A549 (cell line): ENCODE data around the gene HOXB1. TPM values are rescaled to one million over a fixed set of nuclear protein-coding genes. Genes with fewer than 3 reads are reported as not detected.

Experiments used
- ATAC-seq, 2 experiments: fragments of 200-7000 bp in 1 of 2; fragments of >200 bp in 1 of 2; cut with Nextera tagmentation in 1 of 2; cut with Tn5 transposase in 1 of 2; 3 replicates each; pipeline versions ENCODE4 v1.8.0 to v1.9.1; 2018 to 2020; ENCODE audit warnings: mild to moderate bottlenecking in 1 of 2, moderate library complexity in 1 of 2
- CTCF ChIA-PET: fragments of 300-600 bp; sonication (Branson Sonifier 250); formaldehyde crosslinking; extraction: SDS; loops from one replicate; lab custom pipeline; 2021; ENCODE audit warnings: antibody characterized with exemption, inconsistent platforms; lab: Yijun Ruan, JAX
- POLR2A ChIA-PET: fragments of 350-600 bp; formaldehyde crosslinking; extraction: SDS; loops from one replicate; lab custom pipeline; 2021; ENCODE audit warnings: antibody characterized with exemption, inconsistent platforms; lab: Yijun Ruan, JAX
- DNase-seq, 2 experiments: peaks; one replicate each; pipeline versions ENCODE4 v3.0.0 to v3.0.0-alpha.2; 2011 to 2016; ENCODE audit warnings: low read depth in 1 of 2, low spot score in 1 of 2
- FAIRE-seq: peaks from 2 replicates; lab custom pipeline; 2011; peaks lifted over from hg19 to GRCh38; lab: Jason Lieb, UNC
- H3K27ac ChIP-seq, 2 experiments: fragments of >200 bp; sonication (Bioruptor Twin); formaldehyde crosslinking; 3 replicates each; pipeline ENCODE4 v1.5.1; 2016 to 2017
- H3K4me1 ChIP-seq: fragments of >200 bp; sonication (Bioruptor Twin); formaldehyde crosslinking; 3 replicates; pipeline ENCODE4 v1.6.1; 2016
- H3K4me2 ChIP-seq: fragments of >200 bp; sonication (Bioruptor Twin); formaldehyde crosslinking; 3 replicates; pipeline ENCODE4 v1.6.1; 2016
- H3K4me3 ChIP-seq: fragments of >200 bp; sonication (Bioruptor Twin); formaldehyde crosslinking; 3 replicates; pipeline ENCODE4 v1.5.1; 2016
- H3K9me3 ChIP-seq: fragments of >200 bp; sonication (Bioruptor Twin); formaldehyde crosslinking; 3 replicates; pipeline ENCODE4 v1.6.1; 2016
- BHLHE40 ChIP-seq: IDR thresholded peaks from 2 replicates; pipeline ENCODE4 v1.6.1; 2012; ENCODE audit warnings: low read depth, low read length, inconsistent platforms
- CBX2 ChIP-seq: fragments of 200-600 bp; sonication (generic); IDR thresholded peaks from 2 replicates; pipeline ENCODE4 v1.6.1; 2016; ENCODE audit warnings: low read depth, mild to moderate bottlenecking, borderline replicate concordance
- CHD2 ChIP-seq: fragments of 150-350 bp; IDR thresholded peaks from 2 replicates; pipeline ENCODE4 v1.6.1; 2014; ENCODE audit warnings: low read length; ENCODE audit not compliant: partially characterized antibody
- FOSB ChIP-seq: fragments of 250-450 bp; sonication (Bioruptor Pico); IDR thresholded peaks from 2 replicates; pipeline ENCODE4 v1.5.0; 2020; ENCODE audit warnings: mild to moderate bottlenecking, moderate library complexity
- FOSL2 ChIP-seq, 2 experiments: fragments of 450-650 bp in 1 of 2; fragments of >200 bp in 1 of 2; sonication (Bioruptor Twin) in 1 of 2; formaldehyde crosslinking; IDR thresholded peaks; 2 replicates each; pipeline versions ENCODE4 v1.5.0 to v1.6.1; 2016 to 2020; ENCODE audit warnings: mild to moderate bottlenecking in 1 of 2, moderate library complexity in 1 of 2
- FOXS1 ChIP-seq: fragments of 250-450 bp; sonication (Bioruptor Pico); IDR thresholded peaks from 2 replicates; pipeline ENCODE4 v1.5.0; 2020; ENCODE audit warnings: mild to moderate bottlenecking, moderate library complexity
- GATA3 ChIP-seq: IDR thresholded peaks from 2 replicates; pipeline ENCODE4 v1.6.1; 2012; ENCODE audit warnings: borderline replicate concordance
- HDAC2 ChIP-seq: fragments of 200-600 bp; sonication (generic); IDR thresholded peaks from 2 replicates; pipeline ENCODE4 v1.6.1; 2016
- HOXB5 ChIP-seq: fragments of 250-450 bp; sonication (Bioruptor Pico); IDR thresholded peaks from 2 replicates; pipeline ENCODE4 v1.5.0; 2020; ENCODE audit warnings: mild to moderate bottlenecking, moderate library complexity
- JUN ChIP-seq, 2 experiments: fragments of >200 bp; sonication (Bioruptor Twin); formaldehyde crosslinking; IDR thresholded peaks; 2 replicates in 1 of 2; 3 replicates in 1 of 2; pipeline ENCODE4 v1.6.1; 2016 to 2017
- KDM5A ChIP-seq: fragments of 200-600 bp; sonication (generic); IDR thresholded peaks from 2 replicates; pipeline ENCODE4 v1.6.1; 2016; ENCODE audit warnings: antibody characterized with exemption, mild to moderate bottlenecking
- MYC ChIP-seq: IDR thresholded peaks from 2 replicates; pipeline ENCODE4 v1.6.1; 2012; ENCODE audit warnings: mild to moderate bottlenecking, inconsistent platforms, low read length, improper control_type of control experiment, borderline replicate concordance
- NFE2L2 ChIP-seq: fragments of 150-350 bp; conservative IDR thresholded peaks from 2 replicates; pipeline ENCODE4 v1.6.1; 2014; ENCODE audit warnings: low read length
- NR3C1 ChIP-seq: fragments of >200 bp; sonication (Bioruptor Twin); formaldehyde crosslinking; IDR thresholded peaks from 3 replicates; pipeline ENCODE4 v1.6.1; 2017
- PHF8 ChIP-seq: fragments of 200-600 bp; sonication (generic); IDR thresholded peaks from 2 replicates; pipeline ENCODE4 v1.6.1; 2016; ENCODE audit warnings: low read depth, mild to moderate bottlenecking, antibody characterized with exemption, moderate library complexity, borderline replicate concordance
- POLR2AphosphoS2 ChIP-seq: conservative IDR thresholded peaks from 2 replicates; pipeline ENCODE4 v1.6.1; 2012; ENCODE audit warnings: low read length, improper control_type of control experiment, inconsistent platforms
- RARB ChIP-seq: fragments of 250-450 bp; sonication (Bioruptor Pico); IDR thresholded peaks from 2 replicates; pipeline ENCODE4 v1.8.0; 2021; ENCODE audit warnings: mild to moderate bottlenecking, moderate library complexity
- RCOR1 ChIP-seq: fragments of 150-350 bp; IDR thresholded peaks from 2 replicates; pipeline ENCODE4 v1.6.1; 2014; ENCODE audit warnings: antibody characterized with exemption, low read length, low read depth
- SREBF2 ChIP-seq: fragments of 450-650 bp; IDR thresholded peaks from 2 replicates; pipeline ENCODE4 v1.6.1; 2014; ENCODE audit warnings: mild to moderate bottlenecking, moderate library complexity
- TFCP2L1 ChIP-seq: fragments of 250-450 bp; sonication (Bioruptor Pico); IDR thresholded peaks from 2 replicates; pipeline ENCODE4 v1.5.0; 2021; ENCODE audit warnings: mild to moderate bottlenecking
- WGBS: methylation state at CpG from one replicate; pipeline ENCODE4 v1.1.6; 2017; ENCODE audit errors: missing lambda C conversion rate; 5-methylcytosine and 5-hydroxymethylcytosine counted together
- polyA plus RNA-seq, 4 experiments: library from polyadenylated mRNA; depleted of rRNA in 3 of 4; stranded (reverse); fragments of >200 nt; fragmentation: RNase III in 1 of 4; extraction: RNeasy Plus Mini Kit Qiagen cat#74134 plus additional on column Dnase treatment in 1 of 4; gene quantifications; 2 replicates in 3 of 4; 3 replicates in 1 of 4; pipeline ENCODE4 v1.2.3, GENCODE V29; 2011 to 2017
- TF ChIP-seq, protein P1 (sequence below): IDR thresholded peaks from 2 replicates; pipeline ENCODE4 v1.6.1; 2012; ENCODE audit warnings: low read depth, borderline replicate concordance
- TF ChIP-seq, protein P2 (sequence below): fragments of >200 bp; sonication (Bioruptor Twin); formaldehyde crosslinking; IDR thresholded peaks from 2 replicates; pipeline ENCODE4 v1.6.1; 2016
- TF ChIP-seq, protein P3 (sequence below): fragments of 250-450 bp; sonication (Bioruptor Pico); IDR thresholded peaks from 2 replicates; pipeline ENCODE4 v1.5.0; 2021; ENCODE audit warnings: mild to moderate bottlenecking, moderate library complexity, borderline replicate concordance
- TF ChIP-seq, protein P4 (sequence below): fragments of >200 bp; sonication (Bioruptor Twin); formaldehyde crosslinking; IDR thresholded peaks from 3 replicates; pipeline ENCODE4 v1.6.1; 2016
- TF ChIP-seq, protein P5 (sequence below): fragments of 250-450 bp; sonication (Bioruptor Pico); IDR thresholded peaks from 2 replicates; pipeline ENCODE4 v1.5.0; 2020; ENCODE audit warnings: low read depth, mild to moderate bottlenecking, moderate library complexity
- TF ChIP-seq, protein P6 (sequence below): IDR thresholded peaks from 2 replicates; pipeline ENCODE4 v1.6.1; 2012

HOXB1 gene
- polyA plus RNA-seq, 2 of the 4 experiments (the other 2 are of a cell fraction) = not detected

DNA sequence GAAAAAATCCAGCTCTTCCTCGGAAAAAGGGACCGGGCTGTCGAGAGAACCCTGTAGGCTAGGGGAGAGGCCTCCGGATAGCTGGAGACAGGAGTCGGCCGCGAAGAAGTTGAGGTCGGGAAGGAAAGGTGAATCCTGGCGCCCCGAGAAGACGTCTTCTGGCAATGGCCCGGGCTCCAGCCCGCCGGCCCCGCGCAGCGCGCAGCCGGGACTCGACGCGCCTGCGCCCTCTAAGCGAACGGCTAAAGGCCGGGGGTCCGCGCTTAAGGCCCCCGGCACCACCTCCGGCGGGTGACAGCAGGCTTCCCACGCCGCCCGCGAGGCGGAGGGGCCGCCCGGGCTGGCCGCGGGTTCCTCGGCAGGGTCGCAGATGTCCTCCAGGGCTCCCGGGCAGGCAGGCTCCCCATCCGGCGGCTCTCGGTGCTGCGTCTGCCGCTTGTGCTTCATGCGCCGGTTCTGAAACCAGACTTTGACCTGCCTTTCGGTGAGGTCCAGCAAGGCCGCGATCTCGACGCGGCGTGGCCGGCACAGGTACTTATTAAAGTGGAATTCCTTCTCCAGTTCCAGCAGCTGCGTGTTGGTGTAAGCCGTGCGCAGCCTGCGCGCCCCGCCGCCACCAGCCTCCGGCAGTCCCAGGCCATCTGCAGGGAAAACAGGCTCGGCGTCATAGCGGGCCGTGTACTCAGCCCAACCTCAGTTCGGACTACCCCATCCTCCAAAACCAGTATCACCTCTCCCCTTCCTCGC is 12.5 kb upstream of the HOXB1 start (continued):
- TF ChIP-seq, protein P1, sequence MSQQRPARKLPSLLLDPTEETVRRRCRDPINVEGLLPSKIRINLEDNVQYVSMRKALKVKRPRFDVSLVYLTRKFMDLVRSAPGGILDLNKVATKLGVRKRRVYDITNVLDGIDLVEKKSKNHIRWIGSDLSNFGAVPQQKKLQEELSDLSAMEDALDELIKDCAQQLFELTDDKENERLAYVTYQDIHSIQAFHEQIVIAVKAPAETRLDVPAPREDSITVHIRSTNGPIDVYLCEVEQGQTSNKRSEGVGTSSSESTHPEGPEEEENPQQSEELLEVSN = no peak
- TF ChIP-seq, protein P2, sequence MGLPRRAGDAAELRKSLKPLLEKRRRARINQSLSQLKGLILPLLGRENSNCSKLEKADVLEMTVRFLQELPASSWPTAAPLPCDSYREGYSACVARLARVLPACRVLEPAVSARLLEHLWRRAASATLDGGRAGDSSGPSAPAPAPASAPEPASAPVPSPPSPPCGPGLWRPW = no peak
- TF ChIP-seq, protein P3, sequence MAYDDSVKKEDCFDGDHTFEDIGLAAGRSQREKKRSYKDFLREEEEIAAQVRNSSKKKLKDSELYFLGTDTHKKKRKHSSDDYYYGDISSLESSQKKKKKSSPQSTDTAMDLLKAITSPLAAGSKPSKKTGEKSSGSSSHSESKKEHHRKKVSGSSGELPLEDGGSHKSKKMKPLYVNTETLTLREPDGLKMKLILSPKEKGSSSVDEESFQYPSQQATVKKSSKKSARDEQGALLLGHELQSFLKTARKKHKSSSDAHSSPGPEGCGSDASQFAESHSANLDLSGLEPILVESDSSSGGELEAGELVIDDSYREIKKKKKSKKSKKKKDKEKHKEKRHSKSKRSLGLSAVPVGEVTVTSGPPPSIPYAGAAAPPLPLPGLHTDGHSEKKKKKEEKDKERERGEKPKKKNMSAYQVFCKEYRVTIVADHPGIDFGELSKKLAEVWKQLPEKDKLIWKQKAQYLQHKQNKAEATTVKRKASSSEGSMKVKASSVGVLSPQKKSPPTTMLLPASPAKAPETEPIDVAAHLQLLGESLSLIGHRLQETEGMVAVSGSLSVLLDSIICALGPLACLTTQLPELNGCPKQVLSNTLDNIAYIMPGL (CRISPR knock-in tag) = no peak
- TF ChIP-seq MYC (no peak), HOXB5 (no peak), TFCP2L1 (CRISPR knock-in tag) (no peak), FOXS1 (no peak), FOSL2 (IDR thresholded peaks at IDR 0.05) (no peak), FOSL2 (CRISPR knock-in tag; IDR thresholded peaks at IDR 0.05) (no peak), NFE2L2 (no peak)
- TF ChIP-seq, protein P4, sequence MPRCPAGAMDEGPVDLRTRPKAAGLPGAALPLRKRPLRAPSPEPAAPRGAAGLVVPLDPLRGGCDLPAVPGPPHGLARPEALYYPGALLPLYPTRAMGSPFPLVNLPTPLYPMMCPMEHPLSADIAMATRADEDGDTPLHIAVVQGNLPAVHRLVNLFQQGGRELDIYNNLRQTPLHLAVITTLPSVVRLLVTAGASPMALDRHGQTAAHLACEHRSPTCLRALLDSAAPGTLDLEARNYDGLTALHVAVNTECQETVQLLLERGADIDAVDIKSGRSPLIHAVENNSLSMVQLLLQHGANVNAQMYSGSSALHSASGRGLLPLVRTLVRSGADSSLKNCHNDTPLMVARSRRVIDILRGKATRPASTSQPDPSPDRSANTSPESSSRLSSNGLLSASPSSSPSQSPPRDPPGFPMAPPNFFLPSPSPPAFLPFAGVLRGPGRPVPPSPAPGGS = 0 out of 3 replicates have a peak, but pooled peaks have one; percentile 52

DNA sequence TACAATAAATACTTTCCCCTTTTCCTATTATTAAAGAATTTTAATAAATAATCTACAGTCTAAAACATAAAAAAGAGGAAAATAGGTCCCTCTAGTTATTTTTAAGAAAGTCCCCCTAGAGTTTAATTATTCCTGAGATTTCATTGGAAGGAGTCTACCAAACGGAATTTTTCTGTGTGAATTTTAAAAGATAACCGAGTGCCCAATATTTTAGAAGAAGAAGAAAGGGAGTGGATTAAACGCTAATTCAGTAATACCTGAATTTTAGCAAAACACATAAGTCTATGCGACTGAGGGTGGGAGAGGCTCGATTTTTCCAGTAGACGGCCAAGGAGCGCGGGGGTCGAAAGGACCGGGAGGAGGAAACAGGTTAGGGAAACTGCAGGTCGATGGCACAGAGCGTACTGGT is 11.9 kb upstream of the HOXB1 start:
- H3K9me3 ChIP-seq = no peaks in the 10 kb centered on the region
- peak; percentile 28 to 35; a peak in 4 of 6 replicates for ATAC-seq
- H3K4me3 ChIP-seq = peak overlapping the region; percentile 44
- 31% methylated on average over 12 of the region's 12 CpGs for WGBS
- ChIA-PET CTCF (interaction anchor here (0.8 to 1.6 kb wide), 3 partner anchors 34 to 192 kb away, joined by 3 read pairs; no protein-coding TSS in a partner anchor), POLR2A (interaction anchor here (2.1 kb wide), 1 partner anchor 13 kb away, joined by 10 read pairs; no protein-coding TSS in a partner anchor)
- peak overlapping the region; percentile 76 for H3K4me2 ChIP-seq
- no peak for DNase-seq
- H3K27ac ChIP-seq = peak overlapping the region; percentile 70 to 89
- no peak for FAIRE-seq
- no peak for TF ChIP-seq POLR2AphosphoS2
- TF ChIP-seq CHD2 = no peak
- no peak for TF ChIP-seq NR3C1
- TF ChIP-seq RCOR1 = no peak
- no peak for TF ChIP-seq GATA3
- TF ChIP-seq RARB = no peak
- TF ChIP-seq, protein P5, sequence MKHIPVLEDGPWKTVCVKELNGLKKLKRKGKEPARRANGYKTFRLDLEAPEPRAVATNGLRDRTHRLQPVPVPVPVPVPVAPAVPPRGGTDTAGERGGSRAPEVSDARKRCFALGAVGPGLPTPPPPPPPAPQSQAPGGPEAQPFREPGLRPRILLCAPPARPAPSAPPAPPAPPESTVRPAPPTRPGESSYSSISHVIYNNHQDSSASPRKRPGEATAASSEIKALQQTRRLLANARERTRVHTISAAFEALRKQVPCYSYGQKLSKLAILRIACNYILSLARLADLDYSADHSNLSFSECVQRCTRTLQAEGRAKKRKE (CRISPR knock-in tag) = no peak
- TF ChIP-seq SREBF2 = no peak
- TF ChIP-seq JUN (IDR thresholded peaks at IDR 0.05) = no peak
- no peak for TF ChIP-seq BHLHE40
- no peak for TF ChIP-seq CBX2
- TF ChIP-seq HDAC2 = no peak
- TF ChIP-seq FOSB (CRISPR knock-in tag) = no peak
- TF ChIP-seq FOSL2 (IDR thresholded peaks at IDR 0.05) = no peak
- TF ChIP-seq FOSL2 (CRISPR knock-in tag; IDR thresholded peaks at IDR 0.05) = no peak
- TF ChIP-seq, protein P6, sequence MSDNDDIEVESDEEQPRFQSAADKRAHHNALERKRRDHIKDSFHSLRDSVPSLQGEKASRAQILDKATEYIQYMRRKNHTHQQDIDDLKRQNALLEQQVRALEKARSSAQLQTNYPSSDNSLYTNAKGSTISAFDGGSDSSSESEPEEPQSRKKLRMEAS = no peak
- no peak for TF ChIP-seq PHF8
- no peak for TF ChIP-seq KDM5A
- peaks cover 15% of the 10 kb centered on the region; the same call in 2 of the 3 replicates for H3K4me1 ChIP-seq
